ENCODE results near the gene GRK7.
A peak's percentile ranks its signal among the peaks of the same experiment; 100 is the strongest.

GRK7 gene, protein sequence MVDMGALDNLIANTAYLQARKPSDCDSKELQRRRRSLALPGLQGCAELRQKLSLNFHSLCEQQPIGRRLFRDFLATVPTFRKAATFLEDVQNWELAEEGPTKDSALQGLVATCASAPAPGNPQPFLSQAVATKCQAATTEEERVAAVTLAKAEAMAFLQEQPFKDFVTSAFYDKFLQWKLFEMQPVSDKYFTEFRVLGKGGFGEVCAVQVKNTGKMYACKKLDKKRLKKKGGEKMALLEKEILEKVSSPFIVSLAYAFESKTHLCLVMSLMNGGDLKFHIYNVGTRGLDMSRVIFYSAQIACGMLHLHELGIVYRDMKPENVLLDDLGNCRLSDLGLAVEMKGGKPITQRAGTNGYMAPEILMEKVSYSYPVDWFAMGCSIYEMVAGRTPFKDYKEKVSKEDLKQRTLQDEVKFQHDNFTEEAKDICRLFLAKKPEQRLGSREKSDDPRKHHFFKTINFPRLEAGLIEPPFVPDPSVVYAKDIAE (N-terminal part only)

DNA sequence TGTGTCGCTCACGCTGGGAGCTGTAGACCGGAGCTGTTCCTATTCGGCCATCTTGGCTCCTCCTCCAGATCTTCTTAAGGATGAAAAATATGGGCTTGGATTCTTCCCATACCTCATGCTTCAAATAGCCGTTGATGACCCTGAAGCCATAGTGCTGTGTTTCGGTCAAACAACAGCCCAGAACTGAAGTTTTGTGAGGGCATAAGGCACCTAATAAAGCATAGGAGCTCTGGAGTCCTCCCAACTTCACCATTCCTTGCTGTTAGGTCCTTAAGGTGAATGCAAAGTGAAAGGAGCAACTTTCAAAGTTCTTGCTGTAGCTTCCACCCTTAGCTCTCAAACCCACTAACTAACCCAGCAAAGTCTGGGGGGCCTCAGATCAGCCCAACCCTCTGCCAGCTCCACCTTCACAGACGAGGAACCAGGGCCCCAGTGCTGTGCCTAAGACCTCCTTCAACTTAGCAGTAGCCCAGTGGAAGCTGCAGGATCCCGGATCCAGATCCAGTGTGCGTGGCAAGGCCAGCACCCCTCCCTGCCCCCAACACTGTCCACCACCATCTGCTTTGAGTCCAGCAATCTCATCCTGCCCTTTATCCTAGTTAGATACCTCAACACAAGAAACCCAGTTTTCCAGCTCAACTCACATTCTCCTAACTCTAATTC, at the start of gene GRK7:
Gene GRK7, plus strand, starts transcription at position 321 of the 663 bp plus-strand sequence. CDS start 14,877 bp downstream, outside the sequence.
- peak; percentile 38 for DNase-seq (ENCODE audit: low read depth, low spot score)

DNA sequence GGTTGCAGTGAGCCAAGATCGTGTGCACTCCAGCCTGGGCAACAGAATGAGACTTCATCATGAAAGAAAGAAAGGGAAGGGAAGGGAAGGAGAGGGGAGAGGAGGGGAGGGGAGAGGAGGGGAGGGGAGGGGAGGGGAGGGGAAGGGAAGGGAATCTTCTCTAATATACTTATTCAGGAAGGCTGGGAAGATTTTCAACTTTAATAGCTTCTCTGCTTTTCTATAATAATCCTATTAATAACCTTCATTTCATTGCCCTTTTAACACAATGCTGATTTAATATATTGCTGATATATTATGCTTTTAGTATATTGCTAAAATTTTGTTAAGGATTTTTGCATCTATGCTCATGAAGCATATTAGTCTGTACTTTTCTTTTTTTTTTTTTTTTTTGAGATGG, 48.5 kb upstream of the GRK7 start:
- no peak for DNase-seq (ENCODE audit: low read depth, low spot score)

DNA sequence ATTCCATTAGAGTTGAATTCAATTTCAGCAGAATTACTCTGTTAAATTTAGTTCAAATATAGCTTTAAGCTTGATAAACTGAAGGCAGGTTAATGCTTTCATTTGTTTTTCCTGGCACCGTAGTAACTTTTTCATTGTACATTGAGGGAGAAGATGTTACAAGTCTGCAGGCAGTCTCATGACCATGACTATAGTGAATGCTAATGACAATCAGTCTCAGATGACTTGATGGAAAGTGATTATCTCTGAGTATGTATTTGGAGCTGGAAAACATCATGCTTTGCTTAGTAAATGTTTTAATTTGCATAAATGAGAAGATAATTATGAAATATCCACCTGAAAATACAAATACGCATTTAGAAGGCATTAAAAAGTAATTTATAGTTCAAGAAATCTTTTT, 41.1 kb upstream of the GRK7 start:
- no peak for DNase-seq (ENCODE audit: low read depth, low spot score)

DNA sequence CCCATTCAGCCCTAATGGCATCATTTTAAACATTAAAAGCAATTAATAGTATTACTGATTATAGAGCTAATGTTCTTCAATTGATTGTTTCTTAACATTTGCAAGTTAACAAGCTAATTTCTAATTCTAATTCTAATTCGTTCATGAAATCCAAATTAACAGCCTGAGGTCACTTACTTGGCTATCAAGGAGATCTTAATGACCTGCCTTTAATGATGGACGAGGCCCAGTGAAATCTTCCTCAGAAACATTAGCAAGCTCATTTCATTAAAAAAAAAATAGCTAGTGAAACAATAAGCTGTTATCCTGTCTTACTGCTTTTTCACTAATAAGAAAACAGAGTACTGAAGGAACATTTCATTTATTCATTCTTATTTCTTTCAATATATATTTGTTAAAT, 40.6 kb upstream of the GRK7 start:
- no peak for DNase-seq (ENCODE audit: low read depth, low spot score)

DNA sequence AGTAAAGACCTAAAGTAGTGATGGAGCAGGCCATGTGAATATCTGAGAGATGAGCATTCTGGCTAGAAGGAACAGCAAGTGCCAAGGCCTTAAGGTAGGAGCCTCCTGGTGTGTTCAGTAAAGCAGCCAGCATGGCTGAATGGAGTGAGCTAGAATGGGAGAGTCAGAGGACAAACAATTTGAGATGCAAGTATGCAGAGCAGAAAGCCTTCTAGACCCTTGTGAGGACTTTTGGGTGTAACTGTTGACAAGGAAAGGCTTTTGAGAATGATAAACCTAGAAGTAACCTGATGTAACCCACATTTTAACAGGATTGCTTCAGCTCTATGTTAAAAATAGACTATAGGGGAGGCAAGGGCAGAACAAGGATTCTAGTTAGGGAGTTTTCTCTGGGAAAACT, 40.0 kb upstream of the GRK7 start:
- no peak for DNase-seq (ENCODE audit: low read depth, low spot score)

DNA sequence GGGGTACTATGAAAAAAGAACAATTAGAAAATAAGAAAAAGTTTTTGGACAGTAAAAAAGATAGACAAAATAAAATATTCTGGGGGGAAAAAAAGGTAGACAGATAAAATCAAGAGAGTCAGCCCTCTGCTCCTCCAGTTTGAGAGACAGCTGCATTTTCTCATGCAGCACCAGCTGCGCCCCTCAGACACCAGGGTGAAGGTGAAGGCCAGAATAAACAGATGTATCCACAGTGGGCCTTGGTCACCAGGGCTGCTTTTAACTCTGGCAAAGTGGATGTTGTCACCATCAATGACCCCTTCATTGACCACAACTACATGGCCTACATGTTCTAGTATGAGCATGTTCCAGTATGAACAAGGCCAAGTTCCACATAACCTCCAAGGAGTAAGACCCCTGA, 39.0 kb upstream of the GRK7 start:
- no peak for DNase-seq (ENCODE audit: low read depth, low spot score)

DNA sequence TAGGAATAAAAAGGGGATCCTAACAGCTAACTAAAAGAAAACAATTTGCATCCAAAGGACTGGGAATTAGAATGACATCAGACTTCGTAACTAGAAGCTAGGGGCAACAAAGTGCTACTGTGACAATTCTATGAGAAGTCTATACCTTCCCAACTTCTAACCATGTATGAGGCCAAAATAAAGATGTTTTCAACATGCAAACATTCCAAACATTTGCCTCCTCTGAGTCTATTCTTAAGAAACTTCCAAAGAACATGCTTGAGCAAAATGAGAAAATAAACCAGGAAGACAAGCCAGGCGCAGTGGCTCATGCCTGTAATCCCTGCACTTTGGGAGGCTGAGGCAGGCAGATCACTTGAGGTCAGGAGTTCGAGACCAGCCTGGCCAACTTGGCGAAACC, 38.2 kb upstream of the GRK7 start:
- DNase-seq (ENCODE audit: low read depth, low spot score), result no peak

DNA sequence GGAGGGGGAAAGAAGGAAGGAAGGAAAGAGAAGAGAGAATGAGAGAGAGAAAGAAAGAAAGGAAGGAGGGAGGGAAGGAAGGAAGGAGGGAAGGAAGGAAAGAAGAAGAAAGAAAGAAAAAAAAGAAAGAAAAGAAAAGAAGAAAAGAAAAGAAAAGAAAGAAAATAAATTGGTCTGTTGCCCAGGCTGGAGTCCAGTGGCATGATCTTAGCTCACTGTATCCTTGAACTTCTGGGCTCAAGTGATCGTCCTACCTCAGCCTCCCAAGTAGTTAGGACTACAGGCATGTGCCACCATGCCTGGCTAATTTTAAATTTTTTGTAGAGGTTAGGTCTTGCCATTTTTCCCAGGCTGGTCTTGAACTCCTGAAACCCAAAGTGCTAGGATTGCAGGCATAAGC, 36.7 kb upstream of the GRK7 start:
- no peak for DNase-seq (ENCODE audit: low read depth, low spot score)

DNA sequence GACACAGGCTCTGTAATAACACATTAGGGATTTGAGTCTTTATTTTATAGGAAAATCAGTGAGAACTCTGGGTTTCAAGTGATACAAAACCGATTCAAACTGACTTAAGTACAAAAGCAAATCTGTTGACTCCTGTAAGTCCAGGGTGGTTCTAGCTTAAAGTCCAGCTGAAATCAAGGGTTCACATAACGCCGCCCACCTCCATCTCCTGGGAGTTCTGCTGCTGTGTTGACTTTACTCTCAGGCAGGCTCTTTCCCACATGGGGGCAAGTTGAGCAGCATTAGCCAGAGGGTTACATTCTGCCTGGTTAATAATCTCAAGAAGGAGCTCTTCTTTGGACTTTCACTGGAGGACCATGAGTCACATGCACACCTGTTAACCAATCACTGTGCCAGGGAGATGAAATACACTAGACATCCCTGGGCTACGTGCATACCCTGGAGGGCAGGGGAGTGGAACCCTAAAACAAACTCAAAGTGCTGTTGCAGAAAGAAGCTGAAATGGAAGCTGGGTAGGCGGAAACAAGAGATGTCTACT, 34.8 kb upstream of the GRK7 start:
- DNase-seq (ENCODE audit: low read depth, low spot score), result no peak

DNA sequence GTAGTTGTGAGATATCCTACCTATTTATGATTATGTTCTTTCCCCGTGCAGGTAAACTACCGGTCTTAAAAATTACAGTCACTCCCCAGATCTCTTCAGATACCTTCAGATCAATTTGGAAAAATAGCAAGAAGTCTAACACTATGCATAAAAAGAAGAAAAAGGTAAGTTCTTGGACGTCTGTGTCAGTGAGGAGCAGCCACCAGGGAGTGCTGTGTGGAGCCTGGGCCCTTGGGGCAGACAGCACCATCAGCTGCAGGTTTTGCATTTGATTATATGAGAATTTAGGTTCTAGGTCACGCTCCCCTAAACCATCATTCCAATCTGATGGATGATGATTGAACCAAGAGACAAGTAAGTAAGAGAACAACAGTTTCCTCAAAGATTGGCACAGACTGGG, 34.0 kb upstream of the GRK7 start:
- DNase-seq (ENCODE audit: low read depth, low spot score), result no peak

DNA sequence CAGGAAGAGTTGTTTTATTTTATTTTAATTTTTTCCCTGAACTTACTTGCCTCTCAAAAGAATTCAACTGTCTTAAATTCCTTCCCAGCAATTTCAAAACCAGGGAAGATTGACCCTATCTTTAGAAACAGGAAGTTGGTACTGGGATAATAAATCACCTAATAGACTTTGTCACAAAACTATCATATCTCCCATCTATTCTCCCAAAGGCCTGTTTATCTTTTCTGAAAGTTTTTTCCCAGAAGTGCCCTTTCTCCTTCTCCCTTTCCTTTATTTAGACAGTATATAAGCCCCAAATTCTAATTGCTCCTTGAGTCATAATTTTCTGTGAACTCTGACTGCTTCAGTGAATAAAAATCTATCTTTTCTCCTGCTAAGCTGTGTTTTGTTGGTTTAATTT, 28.0 kb upstream of the GRK7 start:
- no peak for DNase-seq (ENCODE audit: low read depth, low spot score)

DNA sequence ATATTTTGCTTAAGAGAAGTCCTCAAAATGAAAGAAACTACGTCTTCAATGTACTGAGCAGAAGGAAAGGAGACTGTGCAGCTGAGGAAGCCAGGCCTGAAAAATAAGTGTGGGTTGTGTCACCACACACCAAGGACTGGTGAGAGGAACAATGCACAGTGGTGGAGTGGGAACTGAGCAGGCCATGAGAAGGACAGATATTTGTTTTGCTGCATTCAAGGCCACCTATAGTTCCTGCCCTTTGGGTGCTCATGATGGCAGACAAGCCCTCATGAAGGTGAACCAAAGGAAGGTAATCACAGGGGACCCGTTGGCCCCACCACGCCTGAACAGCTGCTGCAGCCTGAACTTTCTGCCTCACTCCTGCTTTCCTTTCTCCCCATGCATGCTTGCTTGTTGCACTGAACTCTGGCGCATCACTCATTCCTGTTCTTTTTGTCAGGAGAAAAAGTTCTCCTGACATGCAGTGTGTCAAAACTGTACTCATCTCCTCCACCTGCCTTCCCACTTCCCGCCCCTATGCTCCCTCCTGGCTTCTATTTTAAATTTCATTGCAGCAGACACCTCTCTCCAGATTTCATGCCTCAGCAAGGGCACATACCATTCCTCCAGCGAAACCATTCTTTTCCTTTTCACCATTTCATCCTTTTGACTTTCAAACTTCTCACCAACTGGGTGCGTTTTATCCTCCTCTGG, 27.3 kb upstream of the GRK7 start:
- no peak for DNase-seq (ENCODE audit: low read depth, low spot score)

DNA sequence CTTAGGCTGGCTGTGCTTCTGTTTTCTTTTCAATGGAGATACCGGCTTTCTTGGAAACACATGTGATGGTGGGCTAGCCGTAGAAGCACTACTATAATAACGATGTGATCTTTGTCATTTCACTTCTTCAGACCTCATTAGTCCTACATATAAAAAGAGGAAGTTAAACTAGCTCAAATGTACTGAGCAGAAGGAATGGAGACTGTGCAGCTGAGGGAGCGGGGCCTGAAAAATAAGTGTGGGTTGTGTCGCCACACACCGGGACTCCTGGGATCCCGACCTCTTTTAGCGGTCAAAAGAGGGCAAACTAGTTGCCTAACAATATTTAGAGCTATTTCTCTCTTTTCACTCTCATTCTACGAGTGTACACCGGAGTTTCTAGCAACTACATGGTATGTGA, 26.1 kb upstream of the GRK7 start:
- DNase-seq (ENCODE audit: low read depth, low spot score), result no peak

DNA sequence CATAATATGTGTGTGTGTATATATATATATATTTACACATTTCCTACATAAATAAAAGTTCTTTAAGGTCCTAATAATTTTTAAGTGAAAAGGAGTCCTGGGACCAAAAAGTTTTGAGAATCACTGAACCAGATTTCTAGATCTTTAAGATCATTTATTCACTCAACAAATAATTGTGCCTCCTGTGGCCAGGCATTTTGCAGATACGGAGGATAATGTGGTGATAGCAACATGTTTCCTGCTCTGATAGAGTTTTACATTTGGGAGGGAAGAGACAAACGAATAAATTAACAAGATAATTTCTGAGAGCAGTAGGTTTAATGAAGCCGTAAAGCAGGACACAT, 25.6 kb upstream of the GRK7 start:
- no peak for DNase-seq (ENCODE audit: low read depth, low spot score)

DNA sequence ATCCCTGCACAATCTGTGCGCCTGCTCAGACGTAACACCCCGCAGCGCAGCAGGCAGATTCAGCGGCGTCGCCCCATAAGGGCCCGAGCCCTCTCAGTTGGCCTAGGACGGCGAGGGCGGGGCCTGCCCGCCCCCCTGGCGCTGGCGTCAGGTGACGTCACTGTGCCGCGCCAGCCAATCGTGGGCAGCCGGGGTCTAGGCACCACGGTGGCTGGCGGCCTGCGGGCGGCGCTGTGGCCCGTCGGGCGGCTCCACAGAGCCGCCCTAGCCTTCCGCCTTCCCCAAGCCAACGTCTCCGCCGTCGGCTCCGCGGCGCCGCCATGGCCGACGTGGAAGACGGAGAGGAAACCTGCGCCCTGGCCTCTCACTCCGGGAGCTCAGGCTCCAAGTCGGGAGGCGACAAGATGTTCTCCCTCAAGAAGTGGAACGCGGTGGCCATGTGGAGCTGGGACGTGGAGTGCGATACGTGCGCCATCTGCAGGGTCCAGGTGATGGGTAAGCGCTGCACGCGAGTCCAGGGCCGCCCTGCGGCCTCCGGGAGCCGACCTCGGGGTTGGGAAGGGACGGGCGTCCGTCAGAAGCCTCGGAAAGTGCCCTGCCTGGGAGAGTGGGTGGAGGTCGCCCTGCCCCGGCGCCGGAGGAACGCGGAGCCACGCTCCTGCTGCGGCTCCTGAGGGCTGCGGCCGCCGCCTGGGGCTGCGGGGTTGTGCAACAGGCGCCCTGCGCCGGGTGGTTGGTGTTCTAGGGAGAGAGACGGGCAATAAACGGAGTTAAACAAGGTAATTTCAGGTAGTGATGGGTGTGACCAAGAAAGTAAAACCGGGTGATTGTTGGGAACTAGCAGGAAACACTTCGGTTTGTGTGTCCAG, 25.0 kb upstream of the GRK7 start, which contains the start of gene RNF7:
Gene RNF7, plus strand, starts transcription at position 277 of the 869 bp plus-strand sequence. Its CDS starts 44 bp downstream, at position 321.
- DNase-seq (ENCODE audit: low read depth, low spot score), result peak; percentile 98

DNA sequence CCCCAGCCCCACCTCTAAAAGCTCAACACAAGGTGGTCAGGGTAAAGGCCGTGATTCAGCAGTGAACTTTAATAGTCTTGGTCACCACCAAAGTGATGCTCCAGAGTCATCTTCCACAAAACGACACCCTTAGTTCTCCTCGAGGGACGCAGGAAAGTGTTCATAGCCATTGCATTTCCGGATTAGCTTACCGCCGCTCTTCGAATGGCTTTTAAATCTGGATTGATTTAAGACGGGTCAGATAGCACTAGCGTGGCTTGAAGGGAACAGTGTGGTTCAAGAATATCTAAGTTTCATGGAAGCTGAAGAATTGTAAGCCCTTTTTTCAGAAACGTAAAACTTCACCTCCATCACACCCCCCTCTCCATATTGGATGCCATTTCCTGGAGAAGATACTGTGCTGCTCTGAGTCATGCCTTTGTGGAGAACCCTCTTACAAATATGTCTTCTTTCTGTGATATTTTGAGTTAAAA, 24.3 kb upstream of the GRK7 start:
- no peak for DNase-seq (ENCODE audit: low read depth, low spot score)

DNA sequence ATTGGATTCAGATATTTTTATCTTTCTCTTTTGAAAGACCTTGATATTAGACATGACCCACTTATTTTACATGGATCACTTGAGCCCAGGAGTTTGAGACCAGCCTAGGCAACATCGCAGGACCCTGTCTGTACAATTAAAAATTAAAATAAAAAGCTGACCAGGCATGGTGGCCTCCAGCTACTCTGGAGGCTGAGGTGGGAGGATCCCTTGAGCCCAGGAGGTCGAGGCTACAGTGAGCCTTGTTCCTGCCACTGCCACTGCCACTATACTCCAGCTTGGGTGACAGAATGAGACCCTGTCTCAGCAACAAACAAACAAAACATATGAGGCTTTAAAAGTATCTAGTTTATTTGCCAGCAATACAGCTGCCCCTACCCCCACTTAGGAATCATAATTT, 23.5 kb upstream of the GRK7 start:
- DNase-seq (ENCODE audit: low read depth, low spot score), result no peak

DNA sequence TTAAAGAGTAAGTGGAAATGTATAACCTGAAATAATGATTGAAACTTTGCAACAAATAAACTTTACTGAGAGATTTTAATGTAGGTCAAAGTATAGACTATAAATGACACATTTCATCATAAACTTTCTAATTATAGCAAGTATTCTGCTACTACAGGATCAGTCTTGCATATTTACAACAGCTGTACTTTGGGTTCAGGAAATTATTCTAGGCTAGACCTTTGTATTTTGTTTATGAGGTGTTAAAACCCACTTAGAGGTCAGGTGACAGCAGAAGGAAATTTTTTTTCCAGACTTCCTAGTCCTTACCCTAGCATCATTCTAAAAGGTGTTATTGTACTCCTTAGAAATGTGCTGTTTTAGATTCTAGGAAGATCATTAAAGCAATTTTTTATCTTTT, 22.9 kb upstream of the GRK7 start:
- no peak for DNase-seq (ENCODE audit: low read depth, low spot score)

DNA sequence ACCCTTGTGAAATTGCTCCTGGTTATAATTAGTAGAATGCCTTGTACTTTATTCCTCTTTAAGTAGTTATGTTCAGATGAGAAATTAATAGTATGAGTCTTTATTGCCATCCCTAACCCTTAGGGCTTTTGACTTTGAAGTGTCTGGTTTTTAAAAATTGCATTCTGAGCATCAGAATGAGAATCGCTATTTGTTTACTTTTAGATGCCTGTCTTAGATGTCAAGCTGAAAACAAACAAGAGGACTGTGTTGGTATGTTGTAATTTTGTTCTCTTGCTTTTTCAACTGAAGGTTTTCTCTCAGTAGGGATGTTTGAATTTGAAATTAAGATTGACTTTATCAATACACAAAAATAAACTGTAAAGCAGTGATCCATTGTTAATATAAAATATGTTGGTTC, 19.9 kb upstream of the GRK7 start:
- no peak for DNase-seq (ENCODE audit: low read depth, low spot score)

DNA sequence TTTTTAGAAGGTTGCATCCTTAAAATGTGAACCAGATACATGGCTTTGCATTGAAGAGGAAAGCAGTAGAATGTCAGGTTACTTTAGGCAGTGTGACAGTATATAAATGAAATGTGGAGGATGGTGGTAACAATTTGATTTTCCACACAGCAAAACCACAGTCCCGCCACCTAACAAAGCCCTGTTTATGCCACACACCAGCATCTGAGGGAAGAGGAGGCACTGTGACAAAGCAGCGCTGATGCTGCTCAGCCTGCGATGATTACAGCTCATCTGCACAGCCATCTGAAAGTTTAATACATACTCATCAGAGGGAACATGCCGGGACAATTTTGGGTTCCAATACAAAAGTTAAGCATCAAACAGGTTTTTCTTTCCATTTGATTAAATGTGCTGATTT, 16.2 kb upstream of the GRK7 start:
- no peak for DNase-seq (ENCODE audit: low read depth, low spot score)

DNA sequence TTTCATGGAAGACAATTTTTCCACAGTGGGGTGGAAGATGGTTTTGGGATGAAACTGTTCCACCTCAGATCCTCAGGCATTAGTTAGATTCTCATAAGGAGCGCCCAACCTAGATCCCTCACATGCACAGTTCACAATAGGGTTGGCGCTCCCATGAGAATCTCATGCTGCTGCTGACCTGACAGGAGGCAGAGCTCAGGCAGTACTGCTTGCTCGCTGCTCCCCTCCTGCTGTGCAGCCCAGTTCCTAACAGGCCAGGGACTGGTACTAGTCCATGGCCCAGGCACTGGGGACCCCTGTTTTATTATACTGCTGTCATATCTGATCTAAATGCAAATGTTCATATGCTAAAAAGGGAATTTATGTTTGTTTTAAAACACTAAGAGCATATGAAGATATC, 9.8 kb upstream of the GRK7 start:
- DNase-seq (ENCODE audit: low read depth, low spot score), result no peak

Data from ELF-1 (cell line).